Stimulated activated CD8-positive, alpha-beta memory T cell treated with anti-CD3 and anti-CD28 coated beads, Interleukin-4, amount 100 ng/mL, for 48 hours (primary cell): ENCODE results near the gene SDK1.

ENCODE experiments used
- DNase-seq: peaks from one replicate; pipeline ENCODE4 v3.0.0-alpha.2; 2020

SDK1 gene

DNA sequence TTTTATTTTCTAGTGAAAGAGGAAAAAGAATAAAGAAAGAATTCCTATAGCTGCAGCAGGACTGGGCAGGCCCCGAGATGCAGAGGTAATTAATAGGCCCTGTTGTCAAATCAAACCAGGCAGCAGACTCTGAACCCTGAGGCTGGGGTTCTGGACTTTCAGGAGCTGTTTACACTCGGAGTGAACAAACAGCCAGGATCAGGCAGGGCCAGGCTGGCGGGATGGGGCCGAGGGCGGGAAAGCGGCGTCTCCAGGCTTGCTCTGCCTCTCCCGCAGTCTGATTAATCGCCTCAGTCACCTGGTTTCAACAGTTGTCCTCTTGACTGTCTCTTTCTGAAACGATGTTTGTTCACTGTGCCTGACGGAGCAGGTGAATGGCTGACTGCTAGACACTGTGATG lies 705.6 kb downstream of the SDK1 start:
- DNase-seq = no peak

DNA sequence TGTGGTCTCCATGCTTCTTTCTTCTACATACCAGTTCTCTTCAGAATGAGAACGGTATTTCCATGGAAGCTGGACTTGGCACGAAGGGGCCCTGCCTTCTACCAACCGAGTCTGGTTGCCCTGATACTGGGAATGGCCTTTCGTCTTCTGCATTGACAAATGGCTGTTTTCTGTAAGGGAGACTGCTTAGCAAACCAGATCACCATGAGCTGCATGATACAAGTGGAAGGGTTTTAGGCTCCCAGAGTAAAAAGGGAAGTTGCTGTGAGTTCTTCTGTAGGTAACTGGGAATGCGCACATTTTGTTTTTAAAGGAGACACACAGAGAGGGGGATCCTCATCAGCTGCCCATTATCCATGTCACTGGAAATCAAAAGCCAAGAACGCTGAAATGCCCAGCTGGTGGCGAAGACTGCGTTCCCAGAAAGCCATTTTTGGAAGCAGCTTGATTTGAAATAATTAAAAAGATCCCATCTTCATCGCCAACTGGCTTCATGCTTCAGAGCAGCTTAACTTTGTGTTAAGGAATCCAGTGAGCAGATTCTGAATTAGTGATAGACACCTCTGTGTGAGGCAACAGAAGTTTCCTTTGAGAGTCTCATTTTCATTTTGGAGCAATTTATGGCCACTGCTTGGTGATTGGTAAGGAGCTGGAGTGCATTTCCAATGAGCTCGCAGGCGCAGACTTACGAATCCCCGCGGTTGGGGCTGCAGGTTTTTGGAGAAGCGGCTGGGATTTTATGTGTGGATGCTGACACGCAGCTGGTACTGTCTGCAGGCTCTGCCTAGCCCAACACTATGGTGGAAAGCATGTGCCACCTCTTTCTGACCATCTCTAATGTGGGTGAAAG lies 708.4 kb downstream of the SDK1 start:
- no peak for DNase-seq

DNA sequence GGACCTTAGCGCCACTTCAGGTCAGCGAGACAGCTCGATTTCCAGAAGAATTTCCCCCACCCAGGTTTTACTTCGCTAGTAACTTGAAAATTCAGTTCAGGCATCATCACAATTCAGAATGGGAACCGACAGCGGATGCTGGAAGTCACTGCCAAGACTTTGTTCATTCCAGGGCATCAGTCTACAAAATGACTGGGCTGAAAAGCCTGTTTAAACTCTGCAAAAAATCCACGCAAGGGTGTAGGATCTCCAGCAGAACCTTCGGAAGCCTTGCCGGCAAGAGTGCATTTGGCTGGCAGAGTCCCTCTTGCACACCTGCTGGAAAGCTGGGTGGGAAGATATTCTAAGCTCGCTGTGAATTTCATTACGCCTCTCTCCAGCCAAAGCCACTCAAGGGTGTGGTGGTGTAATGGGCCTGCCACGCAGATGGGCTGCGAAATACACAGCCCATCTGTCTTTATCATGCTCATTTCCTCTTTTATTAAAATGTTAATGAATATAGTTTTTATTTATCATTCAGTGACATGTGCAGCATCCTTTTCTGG lies 709.1 kb downstream of the SDK1 start:
- no peak for DNase-seq

DNA sequence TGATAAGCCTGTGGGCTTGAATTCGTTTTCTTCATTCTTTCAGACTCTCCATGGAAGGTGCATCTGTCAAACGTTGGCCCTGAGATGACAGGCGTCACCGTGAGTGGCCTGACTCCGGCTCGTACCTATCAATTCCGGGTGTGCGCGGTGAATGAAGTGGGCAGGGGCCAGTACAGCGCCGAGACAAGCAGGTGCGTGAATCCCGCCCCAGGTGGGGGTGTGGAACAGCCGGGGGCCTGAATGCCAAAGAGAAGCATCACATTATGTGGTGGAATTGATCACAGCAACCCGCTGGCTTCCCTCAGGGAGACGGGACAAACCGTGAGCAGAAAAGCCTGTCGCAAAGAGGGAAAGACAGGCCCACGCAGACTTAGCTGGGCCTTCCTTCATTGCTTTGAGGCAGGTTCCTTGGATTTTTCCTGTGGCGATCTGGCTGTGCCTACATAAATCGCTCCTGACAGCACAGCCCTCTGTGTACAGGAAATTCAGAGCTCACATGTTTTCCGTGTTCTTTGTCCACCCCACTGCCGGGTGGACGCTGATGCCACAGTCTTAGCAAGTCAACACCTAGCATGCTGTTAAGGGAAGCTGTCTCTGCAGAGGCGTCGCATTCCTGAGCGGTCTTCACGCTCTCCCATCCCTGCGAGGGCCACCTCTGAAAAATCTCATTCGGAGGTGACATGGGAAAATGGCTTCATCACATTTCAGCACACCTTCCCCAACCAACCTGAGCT lies 710.0 kb downstream of the SDK1 start:
- DNase-seq = no peak

DNA sequence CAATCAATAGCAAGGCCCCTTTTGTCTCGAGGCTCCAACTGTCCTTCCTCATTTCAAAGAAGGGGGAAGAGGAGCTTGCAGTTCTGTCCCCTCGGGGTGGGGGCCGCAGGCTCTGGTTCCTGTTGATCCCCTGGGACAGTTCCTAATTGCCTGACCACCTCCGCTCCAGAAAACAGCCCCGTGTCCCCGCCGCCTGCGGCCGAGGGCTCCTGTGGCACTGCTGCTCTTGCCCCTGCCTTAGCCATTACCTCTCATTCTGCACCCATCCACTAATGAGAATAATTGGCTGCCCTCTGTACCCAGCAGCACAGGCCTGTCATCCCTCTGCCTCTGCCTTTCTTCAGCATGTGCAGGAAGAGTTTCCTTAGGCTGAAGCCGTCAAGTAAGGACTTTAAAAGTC lies 712.7 kb downstream of the SDK1 start:
- no peak for DNase-seq

DNA sequence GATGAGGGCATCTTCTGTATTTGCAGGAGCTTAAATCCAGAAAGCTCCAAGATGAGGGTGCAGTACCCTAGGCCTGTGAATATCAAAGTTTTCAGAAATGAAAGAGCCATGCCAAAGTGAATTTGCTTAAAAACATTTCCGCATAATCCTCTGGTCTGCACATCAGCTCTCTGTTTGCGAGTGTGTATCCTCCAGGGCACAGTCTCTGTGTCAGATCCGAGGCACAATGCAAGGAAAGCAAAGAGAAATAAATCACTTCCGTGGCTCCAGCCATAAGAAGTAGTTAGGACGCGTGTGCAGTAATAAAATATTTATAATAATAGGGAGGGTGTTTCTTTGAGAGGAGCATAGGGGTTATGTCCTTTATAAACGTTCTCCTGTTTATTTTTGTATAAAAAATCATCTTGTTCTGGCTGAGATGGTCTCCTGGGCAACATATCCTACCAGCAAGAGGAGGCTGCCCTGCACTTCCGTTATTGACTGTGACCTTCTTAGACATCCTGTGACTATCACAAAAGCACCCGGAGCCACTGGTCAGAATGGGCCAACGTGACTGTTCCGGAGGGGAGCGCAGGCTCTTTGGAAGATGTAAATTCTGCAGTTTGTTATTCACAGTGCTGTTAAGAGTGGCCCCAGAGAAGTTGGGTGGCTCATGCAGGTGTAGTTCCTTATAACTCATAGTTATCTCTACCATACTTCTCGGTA lies 713.4 kb downstream of the SDK1 start:
- DNase-seq = no peak

DNA sequence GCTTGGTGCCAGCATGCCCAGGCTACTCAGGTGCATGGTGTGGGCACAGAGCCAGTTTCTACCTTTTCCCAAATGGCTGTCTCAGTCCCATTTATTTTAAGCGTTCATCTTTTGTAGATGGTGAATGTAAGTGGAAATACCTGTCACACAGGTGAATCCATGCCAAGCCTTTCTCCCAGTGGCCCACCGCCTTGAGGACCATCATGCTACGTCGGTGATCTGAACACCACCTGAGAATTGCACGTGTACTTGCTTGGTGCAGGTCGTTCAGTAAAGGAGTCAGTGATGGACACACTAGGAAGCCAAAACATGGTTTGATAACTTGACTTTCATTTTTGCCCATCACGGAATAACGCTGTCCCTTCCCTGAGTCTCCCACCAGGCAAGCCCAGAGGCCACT lies 714.3 kb downstream of the SDK1 start:
- no peak for DNase-seq

DNA sequence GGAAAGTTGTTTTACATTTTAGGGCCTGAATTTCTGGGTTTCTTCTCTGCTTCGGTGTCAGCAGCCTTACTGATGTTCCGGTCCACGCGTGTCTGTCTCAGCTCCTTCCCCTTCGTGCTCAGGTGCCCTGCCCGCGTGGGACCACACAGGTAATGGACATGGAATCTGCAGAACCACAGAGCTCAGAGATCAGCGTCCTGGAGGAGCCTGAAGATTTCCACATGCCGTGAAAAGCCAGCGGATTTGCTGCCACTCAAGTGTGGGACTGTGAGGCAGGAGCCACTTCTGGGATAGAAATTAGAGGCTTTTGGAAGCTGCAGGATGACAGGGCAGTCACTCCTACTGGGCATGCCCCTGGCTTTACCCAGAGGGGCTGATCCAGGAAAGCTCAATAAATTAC lies 714.9 kb downstream of the SDK1 start:
- no peak for DNase-seq

DNA sequence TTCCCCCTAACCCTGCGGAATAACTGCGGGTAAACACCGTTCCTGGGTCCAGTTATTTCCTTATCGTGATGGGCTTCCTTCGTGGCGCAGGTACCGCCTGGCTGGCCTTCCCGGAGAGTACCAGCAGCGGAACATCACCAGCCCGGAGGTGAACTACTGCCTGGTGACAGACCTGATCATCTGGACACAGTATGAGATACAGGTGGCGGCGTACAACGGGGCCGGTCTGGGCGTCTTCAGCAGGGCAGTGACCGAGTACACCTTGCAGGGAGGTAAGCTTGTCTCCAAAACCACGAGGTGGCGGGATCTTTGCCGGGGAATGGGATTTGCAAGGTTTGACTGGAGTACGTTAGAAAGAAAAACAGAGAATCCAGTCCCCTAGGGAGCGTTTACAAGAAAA lies 716.0 kb downstream of the SDK1 start:
- no peak for DNase-seq

DNA sequence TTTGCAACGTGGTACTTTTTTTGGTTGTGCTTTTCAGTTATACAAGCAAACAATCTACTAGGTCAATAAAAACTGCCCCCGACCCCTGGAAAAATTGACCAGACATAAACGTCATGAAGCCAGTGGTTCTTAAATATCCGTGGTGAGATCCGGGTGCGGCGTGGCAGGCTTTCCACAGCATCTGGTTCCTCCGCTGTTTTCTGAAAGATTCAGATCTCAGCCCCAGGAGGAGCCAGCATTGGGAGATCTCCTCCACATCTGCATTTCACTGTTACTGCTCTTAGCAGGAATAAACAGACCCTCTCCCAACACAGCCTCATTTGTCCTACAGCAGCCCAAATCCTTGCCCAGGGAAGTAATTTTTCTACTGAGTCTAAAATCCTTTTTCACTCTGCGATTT lies 716.7 kb downstream of the SDK1 start:
- no peak for DNase-seq

DNA sequence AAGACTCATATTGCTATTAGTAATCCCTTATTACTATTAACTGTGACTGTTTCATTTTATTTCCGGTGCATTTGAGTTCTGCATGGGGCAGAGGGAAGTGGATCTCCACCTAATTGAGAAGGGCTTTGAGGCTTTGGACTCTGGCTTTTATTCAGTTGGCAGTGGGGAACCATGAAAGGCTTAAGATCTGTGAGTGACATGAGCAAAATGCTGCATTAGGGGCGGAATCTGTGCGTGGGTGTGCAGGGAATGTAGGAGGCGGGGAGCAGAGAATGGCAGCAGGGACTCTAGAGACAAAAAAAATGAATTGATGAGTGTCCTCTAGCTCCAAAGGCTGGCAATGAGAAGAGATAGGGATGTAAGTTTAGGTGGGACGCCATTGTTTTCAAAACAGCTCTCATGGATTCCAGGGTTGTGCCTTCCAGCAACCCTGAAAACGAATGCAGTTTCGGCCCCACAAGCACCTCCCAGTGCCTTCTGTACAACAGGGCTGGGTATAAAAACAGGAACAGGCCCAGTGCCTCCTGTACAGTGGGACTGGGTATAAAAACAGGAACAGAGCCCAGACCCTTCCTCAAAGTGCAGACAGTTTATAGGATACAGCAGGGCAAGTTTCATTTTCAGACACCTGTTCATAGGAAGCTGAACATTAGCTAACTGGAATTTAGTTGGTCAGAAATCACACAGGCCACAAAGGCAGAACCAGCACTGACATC lies 717.7 kb downstream of the SDK1 start:
- DNase-seq = no peak

DNA sequence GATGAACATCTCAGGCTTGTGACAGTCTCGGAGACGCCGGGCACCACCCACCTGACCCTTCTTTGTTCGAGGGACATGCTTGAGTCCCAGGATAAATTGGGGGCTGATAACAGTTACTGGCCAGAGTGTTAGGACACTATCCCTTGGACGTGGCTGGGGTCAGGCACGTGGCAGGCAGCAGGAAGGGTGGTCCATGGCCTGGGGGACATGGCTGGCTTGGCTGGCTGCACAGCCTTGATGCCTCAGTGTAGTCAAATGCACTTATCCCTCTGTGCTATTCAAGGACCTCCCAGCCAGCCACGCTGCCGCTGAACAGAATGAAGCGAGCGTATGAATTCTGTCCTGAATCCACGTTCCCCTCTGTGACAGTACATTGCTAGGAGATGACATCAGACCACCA lies 719.0 kb downstream of the SDK1 start:
- no peak for DNase-seq

DNA sequence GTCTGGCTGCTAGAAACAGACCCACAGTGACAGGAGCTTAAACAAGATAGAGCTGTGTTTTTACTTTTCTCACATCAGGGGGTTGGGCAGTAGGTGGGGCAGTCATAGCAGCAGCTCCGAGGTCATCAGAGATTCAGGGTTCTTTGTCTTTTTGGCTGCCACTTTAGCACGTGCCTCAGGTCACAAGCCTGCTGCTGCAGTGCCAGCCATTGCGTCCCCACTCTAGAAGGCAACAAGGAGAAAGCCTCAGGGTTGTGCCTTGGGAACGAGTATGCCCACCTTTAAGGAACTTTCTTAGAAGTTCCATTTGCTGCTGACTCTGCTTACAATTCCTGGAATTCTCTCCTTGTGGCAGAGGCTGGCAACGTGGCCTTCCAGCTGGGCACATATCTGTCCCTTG lies 720.4 kb downstream of the SDK1 start:
- no peak for DNase-seq

DNA sequence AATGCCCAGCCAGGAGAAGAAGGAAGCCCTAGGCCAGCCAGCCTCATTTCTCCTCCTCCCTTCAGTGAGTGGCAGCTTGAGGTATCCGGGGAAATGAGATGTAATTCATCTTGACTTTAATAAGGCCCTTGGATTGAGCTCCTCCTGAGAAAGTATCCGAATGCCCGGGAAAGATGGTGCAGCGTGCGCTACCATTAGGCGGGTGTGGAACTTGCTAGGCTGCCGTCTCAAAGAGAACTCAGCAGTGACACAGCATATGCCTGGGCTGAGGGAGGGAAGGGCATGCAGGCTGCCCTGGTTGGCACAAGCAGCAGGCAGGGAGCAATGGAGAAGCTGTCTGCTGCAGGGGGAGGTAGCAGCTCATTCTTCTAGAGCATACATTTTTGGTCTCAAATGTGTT lies 721.2 kb downstream of the SDK1 start:
- DNase-seq = no peak

DNA sequence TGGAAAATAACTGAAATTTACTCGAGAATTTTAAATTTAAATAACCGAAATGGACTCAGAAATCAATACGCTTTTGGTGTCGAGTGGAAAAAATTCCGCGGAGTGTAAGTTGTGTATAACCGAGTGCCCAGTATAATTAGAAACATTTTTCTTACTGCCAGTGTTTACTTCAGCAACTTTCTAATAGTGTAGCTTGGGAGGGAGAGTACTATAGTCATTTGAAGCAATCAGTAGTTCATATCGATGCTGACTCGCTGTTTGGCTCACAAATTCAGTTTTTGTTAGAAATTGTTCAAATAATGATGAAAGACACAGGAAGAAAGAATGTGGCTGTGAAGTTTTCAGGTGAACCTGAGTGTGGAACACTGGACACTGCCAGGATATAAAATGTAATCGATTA lies 722.5 kb downstream of the SDK1 start:
- no peak for DNase-seq

DNA sequence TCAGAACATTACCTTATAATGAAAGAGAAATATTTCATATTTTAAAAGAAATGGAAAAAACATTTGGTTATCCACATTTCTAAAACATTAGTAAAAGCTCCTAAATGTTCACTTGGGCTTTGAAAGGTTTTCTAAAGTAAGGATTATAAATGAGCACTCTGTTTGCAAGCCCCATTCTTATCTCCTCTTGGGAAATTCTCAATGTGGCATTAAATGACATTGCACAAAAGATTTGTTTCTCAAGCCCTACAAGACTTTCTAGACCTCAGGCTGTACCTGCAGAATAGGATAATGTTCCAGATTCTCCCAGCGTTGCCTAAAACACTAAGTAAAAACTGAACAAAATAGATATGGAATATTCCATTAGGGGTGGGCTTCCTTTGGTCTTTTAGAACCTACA lies 723.1 kb downstream of the SDK1 start:
- no peak for DNase-seq

DNA sequence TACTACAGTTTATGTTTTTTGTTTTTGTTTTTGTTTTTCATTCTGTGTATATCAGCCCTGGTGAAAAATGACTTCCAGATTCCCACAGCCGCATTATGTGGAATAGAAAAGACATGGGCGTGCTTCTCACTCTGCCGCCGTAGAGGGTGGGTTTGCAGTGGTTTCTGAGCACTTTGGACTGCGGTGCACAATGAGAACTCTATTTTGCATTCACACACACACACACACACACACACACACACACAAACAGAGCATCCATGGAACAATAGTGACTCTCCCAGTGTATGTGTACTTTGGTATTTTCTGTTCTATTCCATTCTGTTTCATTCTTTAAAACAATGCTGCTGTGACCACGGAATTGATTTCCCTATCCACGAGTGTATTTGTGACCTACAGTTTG lies 723.8 kb downstream of the SDK1 start:
- DNase-seq = no peak

DNA sequence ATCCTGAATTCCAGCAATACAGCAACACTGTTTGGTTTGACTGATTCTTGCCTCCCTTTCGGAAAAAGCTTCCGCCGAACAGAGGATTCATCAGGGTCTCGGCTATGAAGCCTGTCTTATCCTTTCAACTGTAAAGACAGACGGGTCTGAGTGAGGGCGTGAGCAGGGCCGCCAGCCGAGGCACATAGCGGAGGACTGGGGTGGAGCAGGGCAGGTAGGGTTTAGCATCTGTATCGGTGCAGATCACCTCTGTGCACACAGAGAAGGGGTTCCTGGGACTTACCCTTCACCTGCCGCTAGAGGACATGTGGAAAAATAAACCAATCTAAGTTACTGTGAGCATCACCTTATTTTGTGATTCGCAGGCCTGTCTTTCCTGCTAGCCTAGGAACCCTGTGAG lies 724.2 kb downstream of the SDK1 start:
- no peak for DNase-seq

DNA sequence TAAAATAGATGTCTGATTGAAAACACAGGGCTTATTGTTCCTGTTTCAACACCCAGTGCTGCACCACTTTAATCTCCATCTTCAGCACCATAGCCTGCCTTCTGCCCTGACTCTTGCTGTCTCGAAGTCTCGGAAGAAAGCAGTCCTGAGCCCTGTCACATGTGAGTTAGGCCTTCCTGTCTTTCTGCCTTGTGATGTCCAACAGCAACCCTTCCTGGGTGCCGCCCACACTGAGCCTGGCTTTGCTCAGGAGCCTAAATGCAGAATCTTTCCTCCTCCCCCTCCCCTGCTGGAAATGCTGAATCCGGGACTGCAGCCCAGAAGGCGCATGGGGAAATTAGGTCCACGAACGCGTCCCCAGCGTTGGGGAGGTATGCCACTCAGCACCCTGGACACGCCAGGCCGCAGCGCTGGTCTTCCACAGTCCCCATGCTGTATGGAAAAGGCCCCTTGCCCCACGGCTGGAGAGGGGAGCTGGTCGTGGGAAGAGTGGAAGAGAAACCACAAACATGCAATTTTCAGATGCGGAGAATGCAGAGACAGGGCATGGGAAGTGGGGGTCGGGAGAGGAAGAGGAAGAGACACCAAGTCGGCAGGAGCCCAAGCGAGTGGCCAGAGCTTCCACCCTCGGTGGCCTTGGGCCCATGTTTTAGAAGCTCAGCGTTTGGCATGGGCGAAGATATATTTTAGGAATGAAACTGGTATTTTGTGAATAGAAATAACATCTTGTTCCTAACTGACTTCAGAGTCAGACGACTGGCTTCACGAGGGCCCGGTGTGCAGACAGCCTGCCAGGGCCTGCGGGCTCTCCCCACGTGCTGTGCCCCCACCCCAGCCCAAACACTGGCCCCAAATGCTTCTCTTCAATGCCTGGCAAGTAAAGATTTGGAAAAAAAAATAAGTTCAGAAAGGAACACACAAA lies 724.9 kb downstream of the SDK1 start:
- no peak for DNase-seq

DNA sequence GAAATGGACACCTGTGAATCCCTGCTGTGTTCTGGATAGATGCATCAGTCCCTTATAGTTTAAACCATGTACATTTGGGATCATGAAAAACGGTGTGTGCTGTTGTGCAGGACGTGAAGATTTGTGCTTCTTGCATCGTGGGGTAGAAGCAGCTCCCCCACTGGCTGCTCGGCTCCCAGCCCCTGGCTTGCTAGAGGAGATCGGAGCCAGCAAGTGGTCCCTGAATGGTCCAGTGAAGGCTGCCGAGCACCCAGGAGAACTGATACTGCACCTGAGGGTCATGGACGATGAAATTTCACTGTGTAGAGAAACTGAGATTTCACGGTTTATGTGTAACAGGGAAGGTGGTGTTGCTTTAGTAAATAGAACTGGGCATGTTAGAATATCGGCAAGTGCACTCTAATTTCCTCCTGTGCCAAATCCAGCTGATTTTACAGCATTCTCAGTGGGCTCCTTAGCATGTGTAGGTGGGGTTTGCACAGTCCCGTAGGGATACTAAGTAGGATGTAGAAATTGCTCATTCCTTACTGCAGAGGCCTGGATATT lies 726.0 kb downstream of the SDK1 start:
- no peak for DNase-seq

DNA sequence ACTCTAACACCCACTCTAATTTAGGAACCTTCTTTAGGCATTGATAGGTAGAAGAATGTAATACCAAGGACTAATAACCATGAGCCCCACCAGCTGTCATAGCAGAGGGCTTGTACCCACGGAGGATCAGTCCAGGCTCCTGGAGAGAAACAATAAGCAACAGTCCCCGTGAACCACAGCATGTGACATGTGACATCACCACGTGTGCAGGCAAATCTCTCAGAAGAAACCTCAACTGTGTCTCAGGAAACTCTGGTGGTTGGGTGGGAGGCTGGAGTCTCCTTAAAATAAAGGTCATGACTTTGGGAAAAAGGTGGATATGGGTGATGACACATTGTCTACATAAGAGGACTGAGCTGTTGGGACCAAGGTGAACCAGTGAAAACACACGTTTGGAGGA lies 727.2 kb downstream of the SDK1 start:
- DNase-seq = no peak

DNA sequence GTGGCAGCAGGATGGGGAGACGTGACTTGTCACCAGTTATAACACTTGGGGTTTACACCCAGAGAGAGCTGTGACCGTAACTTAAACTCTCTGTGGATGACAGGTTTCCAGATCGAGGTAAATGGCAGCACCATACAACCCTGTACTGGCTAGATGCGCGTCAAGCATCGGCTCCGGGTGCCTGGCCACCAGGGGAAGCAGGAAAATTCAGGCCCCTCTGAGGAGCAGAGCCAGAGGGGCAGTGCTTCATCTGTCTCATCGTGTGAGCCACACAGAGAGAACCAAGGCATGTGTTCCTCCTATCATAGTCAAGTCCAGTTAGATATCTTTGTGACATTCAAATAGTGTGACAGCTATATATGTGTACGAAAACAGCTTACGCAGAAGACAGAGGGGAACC lies 728.9 kb downstream of the SDK1 start:
- DNase-seq = no peak
